ENCODE measurements around the gene SPATS2. TPM values are rescaled to one million over a fixed set of nuclear protein-coding genes. Genes with fewer than 3 reads are reported as not detected.

SPATS2 gene
- polyA plus RNA-seq, 1 of the 3 experiments (the other 2 are of a cell fraction) = 72.9 TPM

DNA sequence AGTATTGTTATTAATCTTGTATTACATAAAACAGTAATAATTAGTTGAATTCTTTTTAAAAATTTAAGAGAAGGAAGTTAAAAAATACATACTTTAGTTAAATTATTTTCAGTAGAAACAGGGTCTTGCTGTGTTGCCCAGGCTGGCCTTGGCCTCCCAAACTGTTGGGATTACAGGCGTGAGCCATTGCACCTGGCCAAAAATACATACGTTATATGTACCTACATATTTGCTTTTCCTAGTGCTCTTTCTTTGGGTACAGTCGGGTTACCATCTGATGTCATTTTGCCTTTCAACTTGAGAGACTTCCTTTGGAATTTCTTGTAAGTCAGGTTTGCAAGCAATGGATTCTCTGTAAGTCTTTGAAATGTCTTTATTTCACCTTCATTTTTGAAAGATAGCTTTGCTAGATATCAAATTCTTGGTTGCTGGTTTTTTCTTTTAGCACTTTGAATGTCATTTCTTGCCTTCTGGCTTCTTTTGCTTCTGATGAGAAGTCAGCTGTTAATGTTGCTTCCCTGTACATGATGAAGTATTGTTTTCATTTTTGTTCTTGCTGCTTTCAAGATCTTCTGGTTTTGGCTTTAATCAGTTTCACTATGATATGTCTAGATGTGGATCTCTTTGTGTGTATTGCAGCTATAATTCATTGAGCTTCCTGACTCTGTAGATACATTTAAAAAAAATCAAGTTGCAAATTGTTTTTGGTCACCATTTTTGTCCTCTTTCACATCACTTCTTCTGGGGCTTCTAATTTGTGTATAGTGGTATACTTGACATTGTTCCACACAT lies 84.4 kb downstream of the SPATS2 start:
- Histone ChIP-seq H3K9me3 (peaks cover 4% of the 10 kb centered on the region; the same call in 1 of the 2 replicates), H3K27me3 (ENCODE audit: insufficient read depth) (no peaks in the 10 kb centered on the region), H3K4me2 (no peak overlapping the region), H3K9ac (no peak overlapping the region), H3K4me3 (ENCODE audit: low read depth in 2 of 2, low read length in 1 of 2) (no peak overlapping the region), H3K9me2 (no peaks in the 10 kb centered on the region), H3F3A (replicated peaks; ENCODE audit: insufficient read depth) (peaks cover 9% of the 10 kb centered on the region), H3K36me3 (replicated peaks in 1 of 2; ENCODE audit: control insufficient read depth in 1 of 2, insufficient read depth in 2 of 2, low read length in 1 of 2) (peaks cover 0 to 25% of the 10 kb centered on the region in 2 experiments), H3K4me1 (ENCODE audit: control insufficient read depth in 1 of 2, insufficient read depth in 2 of 2, low read depth in 1 of 2, low read length in 1 of 2) (no peaks in the 10 kb centered on the region), H3K79me2 (ENCODE audit: insufficient read depth) (peaks cover 100% of the 10 kb centered on the region), H2AFZ (ENCODE audit: low read depth) (no peak overlapping the region), H3K27ac (ENCODE audit: low read depth in 2 of 2, low read length in 1 of 2) (no peak overlapping the region), H4K20me1 (ENCODE audit: insufficient read depth) (peaks cover 51% of the 10 kb centered on the region)
- WGBS (ENCODE audit: low lambda C conversion rate) = 80% methylated on average over 3 of the region's 3 CpGs
- no peak for TF ChIP-seq TAF1 (IDR thresholded peaks at IDR 0.05; ENCODE audit: borderline replicate concordance, low read depth, low read length)
- TF ChIP-seq, protein P1, sequence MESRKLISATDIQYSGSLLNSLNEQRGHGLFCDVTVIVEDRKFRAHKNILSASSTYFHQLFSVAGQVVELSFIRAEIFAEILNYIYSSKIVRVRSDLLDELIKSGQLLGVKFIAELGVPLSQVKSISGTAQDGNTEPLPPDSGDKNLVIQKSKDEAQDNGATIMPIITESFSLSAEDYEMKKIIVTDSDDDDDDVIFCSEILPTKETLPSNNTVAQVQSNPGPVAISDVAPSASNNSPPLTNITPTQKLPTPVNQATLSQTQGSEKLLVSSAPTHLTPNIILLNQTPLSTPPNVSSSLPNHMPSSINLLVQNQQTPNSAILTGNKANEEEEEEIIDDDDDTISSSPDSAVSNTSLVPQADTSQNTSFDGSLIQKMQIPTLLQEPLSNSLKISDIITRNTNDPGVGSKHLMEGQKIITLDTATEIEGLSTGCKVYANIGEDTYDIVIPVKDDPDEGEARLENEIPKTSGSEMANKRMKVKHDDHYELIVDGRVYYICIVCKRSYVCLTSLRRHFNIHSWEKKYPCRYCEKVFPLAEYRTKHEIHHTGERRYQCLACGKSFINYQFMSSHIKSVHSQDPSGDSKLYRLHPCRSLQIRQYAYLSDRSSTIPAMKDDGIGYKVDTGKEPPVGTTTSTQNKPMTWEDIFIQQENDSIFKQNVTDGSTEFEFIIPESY (IDR thresholded peaks at IDR 0.05; ENCODE audit: borderline replicate concordance, low read depth) = no peak
- no peak for TF ChIP-seq RCOR1 (IDR thresholded peaks at IDR 0.05; ENCODE audit: low read length)
- no peak for TF ChIP-seq ELF1 (IDR thresholded peaks at IDR 0.05)
- TF ChIP-seq FOXM1 (IDR thresholded peaks at IDR 0.05; ENCODE audit: low read depth) = no peak
- TF ChIP-seq, protein P2, sequence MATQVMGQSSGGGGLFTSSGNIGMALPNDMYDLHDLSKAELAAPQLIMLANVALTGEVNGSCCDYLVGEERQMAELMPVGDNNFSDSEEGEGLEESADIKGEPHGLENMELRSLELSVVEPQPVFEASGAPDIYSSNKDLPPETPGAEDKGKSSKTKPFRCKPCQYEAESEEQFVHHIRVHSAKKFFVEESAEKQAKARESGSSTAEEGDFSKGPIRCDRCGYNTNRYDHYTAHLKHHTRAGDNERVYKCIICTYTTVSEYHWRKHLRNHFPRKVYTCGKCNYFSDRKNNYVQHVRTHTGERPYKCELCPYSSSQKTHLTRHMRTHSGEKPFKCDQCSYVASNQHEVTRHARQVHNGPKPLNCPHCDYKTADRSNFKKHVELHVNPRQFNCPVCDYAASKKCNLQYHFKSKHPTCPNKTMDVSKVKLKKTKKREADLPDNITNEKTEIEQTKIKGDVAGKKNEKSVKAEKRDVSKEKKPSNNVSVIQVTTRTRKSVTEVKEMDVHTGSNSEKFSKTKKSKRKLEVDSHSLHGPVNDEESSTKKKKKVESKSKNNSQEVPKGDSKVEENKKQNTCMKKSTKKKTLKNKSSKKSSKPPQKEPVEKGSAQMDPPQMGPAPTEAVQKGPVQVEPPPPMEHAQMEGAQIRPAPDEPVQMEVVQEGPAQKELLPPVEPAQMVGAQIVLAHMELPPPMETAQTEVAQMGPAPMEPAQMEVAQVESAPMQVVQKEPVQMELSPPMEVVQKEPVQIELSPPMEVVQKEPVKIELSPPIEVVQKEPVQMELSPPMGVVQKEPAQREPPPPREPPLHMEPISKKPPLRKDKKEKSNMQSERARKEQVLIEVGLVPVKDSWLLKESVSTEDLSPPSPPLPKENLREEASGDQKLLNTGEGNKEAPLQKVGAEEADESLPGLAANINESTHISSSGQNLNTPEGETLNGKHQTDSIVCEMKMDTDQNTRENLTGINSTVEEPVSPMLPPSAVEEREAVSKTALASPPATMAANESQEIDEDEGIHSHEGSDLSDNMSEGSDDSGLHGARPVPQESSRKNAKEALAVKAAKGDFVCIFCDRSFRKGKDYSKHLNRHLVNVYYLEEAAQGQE (IDR thresholded peaks at IDR 0.05; ENCODE audit: low read depth, low read length) = no peak
- TF ChIP-seq, protein P3, sequence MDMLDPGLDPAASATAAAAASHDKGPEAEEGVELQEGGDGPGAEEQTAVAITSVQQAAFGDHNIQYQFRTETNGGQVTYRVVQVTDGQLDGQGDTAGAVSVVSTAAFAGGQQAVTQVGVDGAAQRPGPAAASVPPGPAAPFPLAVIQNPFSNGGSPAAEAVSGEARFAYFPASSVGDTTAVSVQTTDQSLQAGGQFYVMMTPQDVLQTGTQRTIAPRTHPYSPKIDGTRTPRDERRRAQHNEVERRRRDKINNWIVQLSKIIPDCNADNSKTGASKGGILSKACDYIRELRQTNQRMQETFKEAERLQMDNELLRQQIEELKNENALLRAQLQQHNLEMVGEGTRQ (IDR thresholded peaks at IDR 0.05; ENCODE audit: borderline replicate concordance, low read depth, low read length) = no peak
- TF ChIP-seq RAD21 (IDR thresholded peaks at IDR 0.05; ENCODE audit: low read length) = no peak
- TF ChIP-seq NFIC (IDR thresholded peaks at IDR 0.05; ENCODE audit: borderline replicate concordance) = no peak
- TF ChIP-seq RFX5 (IDR thresholded peaks at IDR 0.05; ENCODE audit: low read length) = no peak
- TF ChIP-seq, protein P4, sequence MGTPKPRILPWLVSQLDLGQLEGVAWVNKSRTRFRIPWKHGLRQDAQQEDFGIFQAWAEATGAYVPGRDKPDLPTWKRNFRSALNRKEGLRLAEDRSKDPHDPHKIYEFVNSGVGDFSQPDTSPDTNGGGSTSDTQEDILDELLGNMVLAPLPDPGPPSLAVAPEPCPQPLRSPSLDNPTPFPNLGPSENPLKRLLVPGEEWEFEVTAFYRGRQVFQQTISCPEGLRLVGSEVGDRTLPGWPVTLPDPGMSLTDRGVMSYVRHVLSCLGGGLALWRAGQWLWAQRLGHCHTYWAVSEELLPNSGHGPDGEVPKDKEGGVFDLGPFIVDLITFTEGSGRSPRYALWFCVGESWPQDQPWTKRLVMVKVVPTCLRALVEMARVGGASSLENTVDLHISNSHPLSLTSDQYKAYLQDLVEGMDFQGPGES (IDR thresholded peaks at IDR 0.05; ENCODE audit: low read depth, low read length) = no peak
- CTCF ChIA-PET = interaction anchor here (0.7 to 1.2 kb wide), 2 partner anchors 89 to 138 kb away, joined by 3 read pairs; no protein-coding TSS in a partner anchor
- POLR2A ChIA-PET = no interaction called here
- no peak for DNase-seq
